HG02798 (cell line): ENCODE measurements around the gene STX18.

Experiments
- ATAC-seq: cut with Tn5 transposase; IDR thresholded peaks from one replicate; pipeline ENCODE4 v1.9.1; 2021; ENCODE audit warnings: mild to moderate bottlenecking; ENCODE audit not compliant: unreplicated experiment, poor library complexity

Gene STX18

GRCh38 chr4:4455210-4455865 is 86.5 kb downstream of the STX18 start:
- ATAC-seq: peak; percentile 90

- no peak for ATAC-seq
These were observed 95.4 kb downstream of the STX18 start for GRCh38 chr4:4446434-4446833.

DNA sequence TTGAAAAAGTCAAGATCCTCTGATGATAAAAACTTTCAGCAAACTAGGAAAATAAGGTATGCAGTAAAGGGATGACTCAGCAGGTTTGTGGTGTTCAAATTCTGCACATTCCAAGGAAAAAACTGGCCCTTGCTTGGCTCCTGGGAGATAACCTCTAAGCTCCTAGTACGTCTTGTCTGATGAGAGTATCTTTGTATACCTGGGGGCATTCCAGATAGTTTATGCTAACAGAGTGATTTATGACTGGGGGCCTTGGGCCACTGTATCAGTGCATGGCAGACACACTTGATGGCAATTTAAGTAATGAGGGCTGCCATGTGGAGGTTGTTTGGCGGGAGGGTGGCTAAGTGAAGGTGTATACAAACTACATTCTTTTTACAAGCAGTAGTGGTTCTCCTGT is 98.0 kb downstream of the STX18 start:
- ATAC-seq: no peak

DNA sequence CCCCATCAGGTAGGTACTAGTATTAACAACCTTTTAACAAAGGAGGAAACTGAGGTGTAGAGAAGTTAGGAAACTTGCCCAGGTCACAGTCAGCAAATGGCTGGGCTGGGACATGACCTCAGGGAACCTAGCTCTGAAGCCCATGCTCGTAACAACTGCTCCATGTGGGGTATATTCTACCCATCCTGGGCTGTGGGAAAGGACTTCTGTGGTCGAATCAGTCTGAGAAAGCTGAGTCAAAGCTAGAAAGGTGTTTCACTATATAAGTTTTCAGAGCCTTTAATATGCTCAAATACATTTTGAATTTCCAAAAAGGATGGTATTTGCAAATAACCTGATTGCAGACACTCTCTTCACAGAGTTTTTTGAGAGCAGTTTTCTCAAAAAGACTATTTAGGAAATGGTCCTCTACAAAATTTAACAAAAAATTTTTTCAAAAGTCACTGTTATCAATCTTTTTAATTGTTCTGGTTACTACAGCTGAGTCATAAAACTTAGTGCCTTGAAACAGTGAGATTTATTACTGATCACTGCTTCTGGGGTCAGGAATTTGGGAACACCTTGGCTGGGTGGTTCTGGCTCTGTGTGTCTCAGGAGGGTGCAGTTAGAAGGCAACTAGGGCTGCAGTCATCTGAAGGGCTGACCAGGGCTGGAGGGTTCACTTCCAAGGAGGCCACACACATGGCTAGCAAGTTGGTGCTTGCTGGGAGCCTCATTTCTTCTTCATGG is 101.4 kb downstream of the STX18 start:
- no peak for ATAC-seq

GRCh38 chr4:4439782-4440181 is 102.1 kb downstream of the STX18 start:
- ATAC-seq: no peak

- ATAC-seq: no peak
These were observed 103.0 kb downstream of the STX18 start for GRCh38 chr4:4438891-4439290.

- peak; percentile 40 for ATAC-seq
These were observed 103.9 kb downstream of the STX18 start for GRCh38 chr4:4437798-4438470.

GRCh38 chr4:4436244-4436823 is 105.5 kb downstream of the STX18 start:
- ATAC-seq: no peak

DNA sequence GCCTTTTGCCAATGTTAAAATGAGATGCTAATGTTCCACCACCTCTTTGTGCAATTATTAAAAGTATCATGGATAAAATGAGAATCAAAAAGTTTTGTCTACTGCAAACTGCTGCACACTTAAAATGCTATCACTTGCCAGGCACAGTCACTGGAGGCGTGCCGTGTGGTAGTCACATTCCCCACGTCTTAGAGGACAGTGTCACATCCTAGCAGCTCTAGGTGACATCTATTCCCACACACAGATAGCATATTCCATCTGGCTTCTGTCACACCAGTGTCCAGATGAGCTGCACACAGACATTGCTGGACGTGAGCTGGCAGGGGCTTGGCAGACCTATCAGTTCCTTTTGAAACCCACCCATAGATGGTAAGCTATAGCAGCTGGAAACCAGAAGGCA is 107.9 kb downstream of the STX18 start:
- ATAC-seq: no peak

DNA sequence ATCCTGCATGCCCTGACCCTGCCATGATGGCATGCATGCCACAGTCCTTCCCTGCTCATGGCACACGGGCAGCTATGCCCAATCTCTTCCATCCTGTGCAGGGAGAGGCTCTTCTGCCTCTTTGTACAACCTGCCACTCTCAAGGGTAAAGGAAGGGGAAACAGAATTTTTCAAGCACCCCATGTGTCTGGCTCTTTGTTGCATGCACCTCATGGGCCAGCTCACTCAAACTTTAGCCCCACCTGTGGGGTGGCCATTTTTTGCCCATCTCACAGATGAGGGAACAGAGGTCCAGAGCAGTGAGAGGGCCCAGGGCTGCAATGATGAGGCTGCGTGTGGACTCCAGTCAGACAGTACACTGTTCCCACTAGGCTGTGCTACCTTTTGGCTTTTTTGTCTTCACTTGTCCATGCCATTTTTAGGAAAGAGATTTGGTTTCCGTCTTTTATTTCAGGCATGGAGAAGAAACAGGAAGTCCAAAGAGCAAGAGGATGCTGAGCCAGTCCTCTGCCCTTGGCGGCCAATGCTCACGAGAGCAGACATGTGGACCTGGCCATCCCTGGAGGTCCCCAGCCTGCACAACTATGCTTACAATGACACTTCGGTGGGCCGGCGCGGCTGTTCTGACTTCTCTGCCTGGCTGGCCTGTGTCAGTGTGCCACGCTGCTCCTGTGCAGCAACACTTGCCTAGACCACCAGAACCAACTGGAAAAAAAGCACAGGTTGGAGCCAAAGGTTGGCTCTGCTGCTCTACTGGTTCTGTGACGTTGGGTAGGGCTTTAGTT is 109.3 kb downstream of the STX18 start:
- no peak for ATAC-seq

- peak; percentile 66 for ATAC-seq
These were observed 111.2 kb downstream of the STX18 start for GRCh38 chr4:4430492-4431195.

DNA sequence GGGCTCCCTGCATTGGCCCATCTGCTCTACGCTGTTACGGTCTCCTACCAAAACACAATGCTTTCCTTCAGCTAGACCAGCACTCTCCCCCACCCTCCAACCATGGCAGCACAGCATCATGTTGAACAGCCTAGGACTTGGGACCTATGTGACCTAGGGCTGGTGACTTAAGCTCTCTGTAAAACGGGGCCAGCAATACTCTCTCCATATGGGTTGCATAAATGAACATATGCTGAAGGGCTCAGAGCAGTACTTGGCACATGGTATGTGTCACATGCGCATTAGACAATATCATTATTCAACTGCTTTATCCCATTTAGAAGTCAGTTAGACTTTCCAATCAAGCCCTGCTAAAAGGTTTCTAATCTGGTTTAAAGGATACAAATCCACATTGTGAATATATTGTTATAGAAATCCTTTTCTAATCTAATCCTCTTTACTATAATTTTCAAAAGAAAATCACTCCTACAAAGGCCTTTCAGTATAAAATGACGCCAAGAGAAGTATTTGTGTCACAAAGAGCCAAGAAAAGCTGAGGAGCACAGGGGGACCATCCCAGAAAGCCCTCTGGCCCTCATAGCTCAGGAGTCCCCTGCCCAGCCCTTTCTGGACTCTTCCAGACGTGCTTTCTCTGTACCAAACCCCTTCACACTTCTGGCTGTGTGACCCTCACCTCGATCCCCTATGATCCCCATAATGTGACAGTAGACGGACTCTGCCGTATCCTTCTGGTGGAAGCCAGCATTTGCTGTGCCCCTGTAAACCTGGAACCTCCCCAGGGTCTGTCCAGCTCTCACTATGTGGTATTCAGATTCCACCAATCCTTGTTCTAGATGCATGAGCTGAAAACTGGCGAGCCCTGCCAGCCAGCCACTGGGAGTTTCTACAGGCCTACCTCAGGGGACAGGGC is 112.6 kb downstream of the STX18 start:
- no peak for ATAC-seq

- no peak for ATAC-seq
These were observed 114.0 kb downstream of the STX18 start for GRCh38 chr4:4427886-4428285.

- no peak for ATAC-seq
These were observed 114.6 kb downstream of the STX18 start for GRCh38 chr4:4427121-4427870.

GRCh38 chr4:4426511-4427120 is 115.2 kb downstream of the STX18 start:
- no peak for ATAC-seq

DNA sequence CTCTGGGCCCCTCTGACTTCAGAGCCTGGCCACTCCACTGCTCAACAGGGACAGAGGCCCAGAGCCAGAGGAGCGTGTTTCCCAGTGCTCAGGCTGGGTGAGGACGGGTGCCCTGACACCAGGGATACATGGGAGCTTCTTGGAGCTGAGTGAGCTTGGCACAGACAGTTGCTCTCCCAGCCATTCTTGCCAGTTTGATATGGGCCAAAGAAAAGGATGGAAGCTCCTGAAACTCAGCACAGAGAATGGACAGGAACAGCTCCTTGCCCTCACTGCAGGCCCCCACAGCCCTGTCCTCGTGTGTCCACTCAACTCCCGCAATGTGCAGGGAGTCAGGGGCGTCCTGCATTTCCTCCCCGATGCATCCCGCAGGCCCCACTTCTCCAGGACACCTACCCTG is 116.2 kb downstream of the STX18 start:
- ATAC-seq: no peak

DNA sequence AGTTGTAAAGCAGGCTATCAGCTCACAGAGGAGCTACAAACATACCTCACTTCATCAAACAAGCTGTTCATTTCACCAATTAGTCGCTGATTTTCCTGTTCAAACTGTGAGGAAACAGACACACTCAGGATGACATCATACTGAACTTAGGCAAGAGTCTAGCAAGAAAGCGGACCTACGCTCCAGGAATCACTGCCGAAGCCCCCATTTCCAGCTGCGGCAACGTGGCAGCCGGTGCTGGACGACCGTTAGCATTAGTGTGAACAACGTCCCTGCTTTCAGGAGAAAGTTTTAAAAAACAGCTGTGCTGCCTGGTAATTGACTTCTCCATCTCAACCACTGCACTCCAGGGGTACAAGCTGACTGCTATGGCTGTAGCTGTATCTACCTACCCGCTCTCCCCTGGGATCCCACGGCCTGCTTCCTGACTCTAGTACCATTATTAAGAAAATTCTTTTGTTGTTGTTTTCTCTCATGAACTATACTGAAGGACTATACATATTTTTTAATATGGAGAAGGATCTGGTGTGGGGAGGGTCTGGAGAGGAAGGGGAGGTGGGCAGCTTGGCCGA is 116.6 kb downstream of the STX18 start:
- ATAC-seq: no peak
